GM12872 (cell line): ENCODE measurements around the gene LSM12.

Experiments
- CTCF ChIP-seq: IDR thresholded peaks from 3 replicates; pipeline ENCODE4 v1.5.1; 2011; ENCODE audit warnings: low read depth, mild to moderate bottlenecking, low read length, moderate library complexity; ENCODE audit not compliant: insufficient read depth

Gene LSM12

GRCh38 chr17:44066204-44066930 lies at the start of gene LSM12:
Gene LSM12 (minus strand): TSS chr17:44066671. CDS start chr17:44066587, 84 bp downstream.
- TF ChIP-seq CTCF: no peak

GRCh38 chr17:44115585-44116415 lies 49.3 kb upstream of the LSM12 start:
- TF ChIP-seq CTCF: peak; percentile 76

- no peak for TF ChIP-seq CTCF
Measured at GRCh38 chr17:44113868-44114840, 47.7 kb upstream of the LSM12 start.

GRCh38 chr17:44113382-44113781 lies 46.9 kb upstream of the LSM12 start:
- no peak for TF ChIP-seq CTCF

GRCh38 chr17:44112284-44113280 lies 46.1 kb upstream of the LSM12 start:
- no peak for TF ChIP-seq CTCF

GRCh38 chr17:44111777-44112176 lies 45.3 kb upstream of the LSM12 start:
- no peak for TF ChIP-seq CTCF
